Measurements from ENCODE around the gene COL5A2.

DNA sequence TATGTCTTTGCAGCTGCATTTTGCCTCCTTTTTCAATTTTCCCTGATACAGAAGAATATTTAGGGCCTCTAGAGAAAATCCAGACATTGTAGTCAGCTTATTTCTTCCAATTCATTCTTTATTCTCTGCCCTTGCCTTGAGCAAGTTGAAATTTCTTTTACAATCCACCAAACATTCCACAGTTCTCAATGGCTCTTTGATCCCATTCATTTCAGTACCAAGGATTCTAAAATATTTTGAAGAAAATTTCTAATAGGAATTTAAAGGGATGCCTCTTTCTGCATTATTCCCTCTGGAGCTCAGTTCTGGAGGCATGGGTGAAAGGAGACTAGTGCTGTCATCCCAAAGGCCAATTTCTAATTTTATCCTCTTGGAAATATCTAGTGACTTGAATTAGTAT is 61.2 kb downstream of the COL5A2 start:
- TF ChIP-seq, protein P1, sequence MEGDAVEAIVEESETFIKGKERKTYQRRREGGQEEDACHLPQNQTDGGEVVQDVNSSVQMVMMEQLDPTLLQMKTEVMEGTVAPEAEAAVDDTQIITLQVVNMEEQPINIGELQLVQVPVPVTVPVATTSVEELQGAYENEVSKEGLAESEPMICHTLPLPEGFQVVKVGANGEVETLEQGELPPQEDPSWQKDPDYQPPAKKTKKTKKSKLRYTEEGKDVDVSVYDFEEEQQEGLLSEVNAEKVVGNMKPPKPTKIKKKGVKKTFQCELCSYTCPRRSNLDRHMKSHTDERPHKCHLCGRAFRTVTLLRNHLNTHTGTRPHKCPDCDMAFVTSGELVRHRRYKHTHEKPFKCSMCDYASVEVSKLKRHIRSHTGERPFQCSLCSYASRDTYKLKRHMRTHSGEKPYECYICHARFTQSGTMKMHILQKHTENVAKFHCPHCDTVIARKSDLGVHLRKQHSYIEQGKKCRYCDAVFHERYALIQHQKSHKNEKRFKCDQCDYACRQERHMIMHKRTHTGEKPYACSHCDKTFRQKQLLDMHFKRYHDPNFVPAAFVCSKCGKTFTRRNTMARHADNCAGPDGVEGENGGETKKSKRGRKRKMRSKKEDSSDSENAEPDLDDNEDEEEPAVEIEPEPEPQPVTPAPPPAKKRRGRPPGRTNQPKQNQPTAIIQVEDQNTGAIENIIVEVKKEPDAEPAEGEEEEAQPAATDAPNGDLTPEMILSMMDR (IDR thresholded peaks at IDR 0.05): no peak
- no peak for TF ChIP-seq POLR2A (IDR thresholded peaks at IDR 0.05)

Measured in lower leg skin (tissue), 3 donors.